ENCODE data around the gene DSG3. TPM values are rescaled to one million over a fixed set of nuclear protein-coding genes. Genes with fewer than 3 reads are reported as not detected.

Gene DSG3
- total and polyA plus RNA-seq, 2 donors: 17.1 to 42.1 TPM

DNA sequence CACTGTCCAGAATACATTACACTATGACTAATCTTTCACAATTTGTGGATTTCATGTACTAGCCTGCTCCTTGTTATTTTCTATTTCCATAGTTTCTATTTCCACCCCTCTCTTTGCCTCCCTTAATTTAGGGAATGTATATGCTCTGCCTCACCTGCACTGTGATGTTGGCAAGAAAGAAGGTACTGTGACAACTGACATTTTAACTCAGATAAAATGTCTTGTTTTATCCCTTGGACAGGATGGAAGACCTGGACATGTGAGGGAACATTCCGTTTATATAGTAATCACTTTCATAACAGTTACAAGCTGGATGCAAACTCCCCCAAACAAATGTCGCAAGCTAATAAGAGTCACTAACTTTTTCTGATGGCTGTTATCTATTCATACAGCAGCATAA, 21.5 kb upstream of the DSG3 start:
- no peaks in the 10 kb centered on the region for H3K27me3 ChIP-seq (ENCODE audit: control insufficient read depth in 2 of 2, insufficient read depth in 1 of 2, low read length in 1 of 2)

DNA sequence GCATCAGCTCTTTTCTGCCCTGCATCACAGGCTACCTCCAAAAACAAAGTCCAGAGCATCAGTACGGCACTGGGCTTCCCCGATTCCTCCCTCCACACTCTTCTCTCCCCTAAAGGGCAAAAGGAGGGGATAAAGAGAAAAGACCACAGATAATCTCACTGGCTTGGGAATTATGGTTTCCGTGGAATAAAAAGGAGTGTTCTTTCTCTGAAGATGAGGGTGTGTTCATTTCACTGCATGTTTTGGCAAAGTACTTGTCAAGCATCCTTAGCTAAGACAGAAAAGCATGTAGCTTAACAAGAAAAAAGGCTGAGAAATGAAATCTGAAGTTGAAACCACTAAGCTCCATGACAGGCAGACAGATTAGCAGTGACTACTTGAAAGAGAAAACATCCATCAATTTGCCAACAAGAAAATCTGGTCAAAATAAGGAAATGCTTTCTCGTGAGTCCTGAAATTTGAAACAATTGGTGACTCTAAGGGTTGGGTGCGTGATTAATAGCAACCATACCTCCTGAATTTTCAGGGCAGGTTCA, 20.6 kb upstream of the DSG3 start:
- DNase-seq (ENCODE audit: low read depth in 6 of 9, low spot score in 9 of 9): no peak
- H3K9me3 ChIP-seq (ENCODE audit: control insufficient read depth in 2 of 2, insufficient read depth in 1 of 2, low read length in 1 of 2): no peaks in the 10 kb centered on the region
- H3K4me3 ChIP-seq (ENCODE audit: low read length in 2 of 2): no peak overlapping the region
- H3K27ac ChIP-seq (ENCODE audit: low read depth in 1 of 2, low read length in 1 of 2): peak overlapping the region; percentile 46 to 70
- no peaks in the 10 kb centered on the region for H3K4me1 ChIP-seq (ENCODE audit: control insufficient read depth in 2 of 2, insufficient read depth in 2 of 2, low read length in 2 of 2)
- no peaks in the 10 kb centered on the region for H3K27me3 ChIP-seq (ENCODE audit: control insufficient read depth in 2 of 2, insufficient read depth in 1 of 2, low read length in 1 of 2)
- 90% methylated on average over 5 of the region's 5 CpGs for WGBS
- H3K36me3 ChIP-seq (ENCODE audit: control insufficient read depth in 2 of 2, insufficient read depth in 2 of 2, low read length in 1 of 2): no peaks in the 10 kb centered on the region

More for the DNA sequence above, 21.5 kb upstream of the DSG3 start:
- no peaks in the 10 kb centered on the region for H3K36me3 ChIP-seq (ENCODE audit: control insufficient read depth in 2 of 2, insufficient read depth in 2 of 2, low read length in 1 of 2)
- H3K9me3 ChIP-seq (ENCODE audit: control insufficient read depth in 2 of 2, insufficient read depth in 1 of 2, low read length in 1 of 2): no peaks in the 10 kb centered on the region
- DNase-seq (ENCODE audit: low read depth in 6 of 9, low spot score in 9 of 9): no peak
- no peaks in the 10 kb centered on the region for H3K4me1 ChIP-seq (ENCODE audit: control insufficient read depth in 2 of 2, insufficient read depth in 2 of 2, low read length in 2 of 2)
- 93% methylated on average over 2 of the region's 2 CpGs for WGBS
- no peak overlapping the region for H3K4me3 ChIP-seq (ENCODE audit: low read length in 2 of 2)
- H3K27ac ChIP-seq (ENCODE audit: low read depth in 1 of 2, low read length in 1 of 2): peak overlapping the region; percentile 23 to 37

DNA sequence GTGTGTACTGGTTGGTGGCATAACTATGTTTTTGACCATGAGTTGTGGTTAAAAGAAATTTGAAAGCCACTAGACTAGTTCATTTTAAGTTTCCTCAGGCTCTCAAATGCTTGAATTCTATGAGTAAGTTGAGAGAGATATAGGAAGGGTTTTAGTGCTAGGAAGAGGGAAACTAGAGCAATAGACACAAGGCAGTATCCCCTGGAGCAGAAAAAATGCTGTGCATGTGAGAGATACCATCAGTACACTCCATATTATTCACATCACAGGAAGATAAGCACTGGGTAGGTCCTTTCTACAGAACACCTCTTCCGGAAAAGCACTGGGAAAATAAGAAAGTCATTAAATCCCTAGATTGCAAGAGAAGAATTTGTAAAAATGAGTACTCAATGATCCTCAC, 19.3 kb upstream of the DSG3 start:
- no peaks in the 10 kb centered on the region for H3K27me3 ChIP-seq (ENCODE audit: control insufficient read depth in 2 of 2, insufficient read depth in 1 of 2, low read length in 1 of 2)

DNA sequence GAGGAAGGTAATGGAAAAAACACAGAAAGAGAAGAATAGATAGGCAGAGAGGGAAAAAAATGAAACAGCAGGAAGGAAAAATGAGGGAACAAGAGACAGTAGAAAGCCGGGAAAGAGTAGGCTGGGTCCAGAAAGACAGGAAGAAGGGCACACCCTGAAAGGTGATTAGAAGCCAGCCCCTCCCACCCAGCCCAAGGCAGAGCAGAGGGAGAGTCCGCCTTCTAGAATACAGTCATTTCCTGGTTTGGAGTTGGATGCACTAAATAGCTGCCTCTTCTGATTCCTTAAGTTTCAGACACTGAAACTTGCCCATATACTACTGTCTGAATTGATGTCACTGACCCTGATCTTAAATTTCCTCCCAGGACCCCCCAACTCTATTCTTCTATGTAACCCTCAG, 17.9 kb upstream of the DSG3 start:
- Histone ChIP-seq H3K36me3 (ENCODE audit: control insufficient read depth in 2 of 2, insufficient read depth in 2 of 2, low read length in 1 of 2) (no peaks in the 10 kb centered on the region), H3K9me3 (ENCODE audit: control insufficient read depth in 2 of 2, insufficient read depth in 1 of 2, low read length in 1 of 2) (no peaks in the 10 kb centered on the region), H3K4me1 (ENCODE audit: control insufficient read depth in 2 of 2, insufficient read depth in 2 of 2, low read length in 2 of 2) (no peaks in the 10 kb centered on the region), H3K27ac (ENCODE audit: low read depth in 1 of 2, low read length in 1 of 2) (no peak overlapping the region), H3K27me3 (ENCODE audit: control insufficient read depth in 2 of 2, insufficient read depth in 1 of 2, low read length in 1 of 2) (no peaks in the 10 kb centered on the region), H3K4me3 (ENCODE audit: low read length in 2 of 2) (no peak overlapping the region)
- no peak for DNase-seq (ENCODE audit: low read depth in 6 of 9, low spot score in 9 of 9)
- WGBS: 89% methylated on average over 2 of the region's 2 CpGs

More for the DNA sequence above, 19.3 kb upstream of the DSG3 start:
- DNase-seq (ENCODE audit: low read depth in 6 of 9, low spot score in 9 of 9): no peak
- H3K36me3 ChIP-seq (ENCODE audit: control insufficient read depth in 2 of 2, insufficient read depth in 2 of 2, low read length in 1 of 2): no peaks in the 10 kb centered on the region
- H3K4me1 ChIP-seq (ENCODE audit: control insufficient read depth in 2 of 2, insufficient read depth in 2 of 2, low read length in 2 of 2): no peaks in the 10 kb centered on the region
- no peaks in the 10 kb centered on the region for H3K9me3 ChIP-seq (ENCODE audit: control insufficient read depth in 2 of 2, insufficient read depth in 1 of 2, low read length in 1 of 2)
- 97% methylated on average over 1 of the region's 1 CpG for WGBS
- H3K4me3 ChIP-seq (ENCODE audit: low read length in 2 of 2): no peak overlapping the region
- H3K27ac ChIP-seq (ENCODE audit: low read depth in 1 of 2, low read length in 1 of 2): no peak overlapping the region

DNA sequence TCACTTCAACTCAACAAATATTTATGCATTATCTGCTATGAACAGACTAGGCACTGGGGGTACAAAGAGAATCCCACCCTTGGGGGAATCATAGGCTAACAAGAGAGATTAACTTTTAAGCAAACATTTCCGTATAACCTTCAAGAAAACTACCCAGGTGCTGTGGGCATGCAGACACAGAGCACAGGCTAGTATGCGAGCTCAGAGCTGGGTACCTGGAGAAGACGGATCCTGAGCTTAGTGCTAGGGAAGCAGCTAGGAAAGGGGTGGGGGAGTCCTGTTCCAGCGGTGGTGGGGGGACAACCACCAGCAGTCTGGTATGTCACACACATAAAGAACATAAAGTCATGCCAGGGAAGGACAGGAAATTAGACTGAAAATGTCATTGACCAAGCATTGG, 17.5 kb upstream of the DSG3 start:
- Histone ChIP-seq H3K27ac (ENCODE audit: low read depth in 1 of 2, low read length in 1 of 2) (no peak overlapping the region), H3K36me3 (ENCODE audit: control insufficient read depth in 2 of 2, insufficient read depth in 2 of 2, low read length in 1 of 2) (no peaks in the 10 kb centered on the region), H3K4me1 (ENCODE audit: control insufficient read depth in 2 of 2, insufficient read depth in 2 of 2, low read length in 2 of 2) (no peaks in the 10 kb centered on the region), H3K9me3 (ENCODE audit: control insufficient read depth in 2 of 2, insufficient read depth in 1 of 2, low read length in 1 of 2) (no peaks in the 10 kb centered on the region), H3K4me3 (ENCODE audit: low read length in 2 of 2) (no peak overlapping the region), H3K27me3 (ENCODE audit: control insufficient read depth in 2 of 2, insufficient read depth in 1 of 2, low read length in 1 of 2) (no peaks in the 10 kb centered on the region)
- 90% methylated on average over 4 of the region's 4 CpGs for WGBS
- DNase-seq (ENCODE audit: low read depth in 6 of 9, low spot score in 9 of 9): no peak

DNA sequence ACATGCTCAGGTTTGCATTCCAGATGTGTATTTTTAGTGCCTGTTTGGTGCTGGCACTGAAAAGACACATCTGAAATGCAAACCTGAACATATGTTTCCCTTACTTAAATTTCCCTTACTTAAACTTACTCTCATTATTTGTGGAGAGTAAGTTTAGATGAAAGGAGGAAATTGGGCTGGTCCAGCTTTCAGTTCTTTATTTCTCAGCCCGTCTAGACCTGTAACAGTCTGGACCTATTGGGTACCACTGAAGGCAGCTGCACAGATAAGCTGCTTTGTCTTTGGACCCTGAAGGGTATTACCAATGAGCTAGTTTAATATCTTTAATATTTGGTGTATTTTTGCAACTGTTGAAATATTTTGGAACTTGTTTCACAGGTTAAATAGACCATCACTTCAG, 17.0 kb upstream of the DSG3 start:
- no peak for DNase-seq (ENCODE audit: low read depth in 6 of 9, low spot score in 9 of 9)
- Histone ChIP-seq H3K9me3 (ENCODE audit: control insufficient read depth in 2 of 2, insufficient read depth in 1 of 2, low read length in 1 of 2) (no peaks in the 10 kb centered on the region), H3K4me1 (ENCODE audit: control insufficient read depth in 2 of 2, insufficient read depth in 2 of 2, low read length in 2 of 2) (no peaks in the 10 kb centered on the region), H3K36me3 (ENCODE audit: control insufficient read depth in 2 of 2, insufficient read depth in 2 of 2, low read length in 1 of 2) (no peaks in the 10 kb centered on the region), H3K27me3 (ENCODE audit: control insufficient read depth in 2 of 2, insufficient read depth in 1 of 2, low read length in 1 of 2) (no peaks in the 10 kb centered on the region), H3K4me3 (ENCODE audit: low read length in 2 of 2) (no peak overlapping the region), H3K27ac (ENCODE audit: low read depth in 1 of 2, low read length in 1 of 2) (no peak overlapping the region)
- WGBS: 77% methylated on average over 1 of the region's 1 CpG

DNA sequence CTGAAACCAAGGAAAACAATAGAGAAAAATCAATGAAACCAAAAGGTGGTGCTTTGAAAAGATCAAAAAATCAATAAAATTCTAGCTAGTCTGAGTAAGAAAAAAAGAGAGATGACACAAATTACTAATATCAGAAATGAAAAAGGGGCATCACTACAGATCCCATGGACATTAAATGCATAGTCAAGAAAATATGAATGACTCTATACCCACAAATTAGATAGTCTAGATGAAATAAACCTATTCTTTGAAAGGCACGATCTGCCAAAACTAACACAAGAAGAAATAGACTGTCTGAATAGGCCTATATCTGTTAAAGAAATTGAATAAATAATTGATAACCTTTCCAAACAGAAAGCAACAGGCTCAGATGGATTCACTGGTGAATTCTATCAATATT, 15.2 kb upstream of the DSG3 start:
- Histone ChIP-seq H3K36me3 (ENCODE audit: control insufficient read depth in 2 of 2, insufficient read depth in 2 of 2, low read length in 1 of 2) (no peaks in the 10 kb centered on the region), H3K9me3 (ENCODE audit: control insufficient read depth in 2 of 2, insufficient read depth in 1 of 2, low read length in 1 of 2) (no peaks in the 10 kb centered on the region)
- WGBS: 94% methylated on average over 1 of the region's 1 CpG

DNA sequence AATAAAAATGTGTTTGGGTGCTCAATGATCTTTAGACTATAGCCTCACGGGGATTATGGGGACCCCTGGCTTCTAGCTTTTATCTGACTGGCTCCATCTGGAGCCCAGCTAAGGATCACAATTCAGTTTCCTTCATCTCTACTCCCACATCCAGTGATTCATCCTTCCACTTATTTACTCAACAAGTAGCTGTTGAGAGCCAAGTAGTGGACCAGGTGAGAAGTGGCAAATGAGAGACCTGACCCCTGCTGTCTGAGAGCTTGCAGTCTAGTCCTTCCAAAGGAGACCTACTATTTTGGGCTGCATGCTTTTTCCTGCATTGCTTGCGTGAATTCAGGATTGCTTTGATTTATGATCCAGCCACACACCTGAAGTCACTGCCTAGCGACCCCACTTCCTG, 10.7 kb upstream of the DSG3 start:
- Histone ChIP-seq H3K4me1 (ENCODE audit: control insufficient read depth in 2 of 2, insufficient read depth in 2 of 2, low read length in 2 of 2) (no peaks in the 10 kb centered on the region), H3K4me3 (ENCODE audit: low read length in 2 of 2) (no peak overlapping the region), H3K27ac (ENCODE audit: low read depth in 1 of 2, low read length in 1 of 2) (no peak overlapping the region), H3K36me3 (ENCODE audit: control insufficient read depth in 2 of 2, insufficient read depth in 2 of 2, low read length in 1 of 2) (no peaks in the 10 kb centered on the region), H3K9me3 (ENCODE audit: control insufficient read depth in 2 of 2, insufficient read depth in 1 of 2, low read length in 1 of 2) (no peaks in the 10 kb centered on the region), H3K27me3 (ENCODE audit: control insufficient read depth in 2 of 2, insufficient read depth in 1 of 2, low read length in 1 of 2) (no peaks in the 10 kb centered on the region)
- 68% methylated on average over 3 of the region's 3 CpGs for WGBS
- no peak for DNase-seq (ENCODE audit: low read depth in 6 of 9, low spot score in 9 of 9)

More for the DNA sequence above, 15.2 kb upstream of the DSG3 start:
- Histone ChIP-seq H3K27me3 (ENCODE audit: control insufficient read depth in 2 of 2, insufficient read depth in 1 of 2, low read length in 1 of 2) (no peaks in the 10 kb centered on the region), H3K4me1 (ENCODE audit: control insufficient read depth in 2 of 2, insufficient read depth in 2 of 2, low read length in 2 of 2) (no peaks in the 10 kb centered on the region), H3K4me3 (ENCODE audit: low read length in 2 of 2) (no peak overlapping the region), H3K27ac (ENCODE audit: low read depth in 1 of 2, low read length in 1 of 2) (no peak overlapping the region)
- DNase-seq (ENCODE audit: low read depth in 6 of 9, low spot score in 9 of 9): no peak

DNA sequence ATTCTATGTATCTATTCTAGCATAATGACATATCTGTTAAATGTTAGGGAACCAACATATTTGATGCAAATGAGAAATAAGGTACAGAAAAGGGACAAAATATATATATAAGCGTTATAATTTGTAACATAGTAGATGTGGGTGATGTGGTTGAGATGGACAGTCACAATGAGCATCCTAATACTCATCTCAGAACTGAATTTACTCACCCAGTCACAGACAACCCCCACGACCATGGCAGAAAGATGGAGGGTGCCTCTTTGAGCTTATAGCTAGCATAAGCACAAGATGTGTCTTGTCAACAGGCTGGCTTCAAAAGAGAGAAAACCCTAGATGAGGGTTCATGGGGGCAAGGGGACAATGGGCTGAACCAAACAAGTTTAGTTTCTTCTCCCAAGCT, 9.1 kb upstream of the DSG3 start:
- no peaks in the 10 kb centered on the region for H3K36me3 ChIP-seq (ENCODE audit: control insufficient read depth in 2 of 2, insufficient read depth in 2 of 2, low read length in 1 of 2)
- no peak overlapping the region for H3K27ac ChIP-seq (ENCODE audit: low read depth in 1 of 2, low read length in 1 of 2)
- no peak overlapping the region for H3K4me3 ChIP-seq (ENCODE audit: low read length in 2 of 2)
- 91% methylated on average over 2 of the region's 2 CpGs for WGBS
- H3K4me1 ChIP-seq (ENCODE audit: control insufficient read depth in 2 of 2, insufficient read depth in 2 of 2, low read length in 2 of 2): no peaks in the 10 kb centered on the region
- no peaks in the 10 kb centered on the region for H3K9me3 ChIP-seq (ENCODE audit: control insufficient read depth in 2 of 2, insufficient read depth in 1 of 2, low read length in 1 of 2)
- no peaks in the 10 kb centered on the region for H3K27me3 ChIP-seq (ENCODE audit: control insufficient read depth in 2 of 2, insufficient read depth in 1 of 2, low read length in 1 of 2)
- DNase-seq (ENCODE audit: low read depth in 6 of 9, low spot score in 9 of 9): no peak

All from thymus (tissue), 11 donors.